ENCODE data around the gene MGMT. TPM values are rescaled to one million over a fixed set of nuclear protein-coding genes. Genes with fewer than 3 reads are reported as not detected.

The MGMT gene
- total and polyA plus RNA-seq, 4 donors = 9.9 to 39.6 (median 23.2) TPM

- no peak overlapping the region for H3K9ac ChIP-seq (ENCODE audit: insufficient read depth in 1 of 2, low read length in 2 of 2)
These were observed 42.1 kb downstream of the MGMT start for GRCh38 chr10:129509155-129509554.

GRCh38 chr10:129509835-129510234 is 42.8 kb downstream of the MGMT start:
- H3K9ac ChIP-seq (ENCODE audit: insufficient read depth in 1 of 2, low read length in 2 of 2) = no peak overlapping the region
- H3K27ac ChIP-seq (ENCODE audit: low read depth in 1 of 2, low read length in 1 of 2) = no peak overlapping the region
- ATAC-seq (ENCODE audit: insufficient read depth, low FRiP score) (no peak), DNase-seq (no peak)
- 78 to 80% methylated on average over 8 of the region's 8 CpGs for WGBS, 2 donors
- TF ChIP-seq CTCF (IDR thresholded peaks at IDR 0.05; ENCODE audit: control extremely low read depth, extremely low read depth) = no peak
- H3K9me3 ChIP-seq (ENCODE audit: control insufficient read depth in 4 of 4, insufficient read depth in 3 of 4, low read length in 3 of 4) = peaks cover 0 to 5% (median 0%) of the 10 kb centered on the region in 4 donors
- H3K36me3 ChIP-seq (ENCODE audit: control insufficient read depth in 4 of 4, insufficient read depth in 4 of 4, low read length in 4 of 4) = no peaks in the 10 kb centered on the region
- no peak overlapping the region for H3K4me3 ChIP-seq
- H3K4me1 ChIP-seq (ENCODE audit: control insufficient read depth in 5 of 5, insufficient read depth in 5 of 5, low read length in 5 of 5) = peaks cover 0 to 5% (median 0%) of the 10 kb centered on the region in 5 donors
- H3K27me3 ChIP-seq (ENCODE audit: control insufficient read depth in 3 of 3, insufficient read depth in 3 of 3, low read length in 2 of 3) = no peaks in the 10 kb centered on the region

More at GRCh38 chr10:129509155-129509554, 42.1 kb downstream of the MGMT start:
- WGBS, 2 donors = 89 to 97% methylated on average over 12 of the region's 12 CpGs
- Histone ChIP-seq H3K36me3 (ENCODE audit: control insufficient read depth in 4 of 4, insufficient read depth in 4 of 4, low read length in 4 of 4) (no peaks in the 10 kb centered on the region), H3K4me3 (no peak overlapping the region), H3K27ac (ENCODE audit: low read depth in 1 of 2, low read length in 1 of 2) (no peak overlapping the region), H3K4me1 (ENCODE audit: control insufficient read depth in 5 of 5, insufficient read depth in 5 of 5, low read length in 5 of 5) (peaks cover 0 to 5% (median 0%) of the 10 kb centered on the region in 5 donors), H3K9me3 (ENCODE audit: control insufficient read depth in 4 of 4, insufficient read depth in 3 of 4, low read length in 3 of 4) (peaks cover 0 to 5% (median 0%) of the 10 kb centered on the region in 4 donors), H3K27me3 (ENCODE audit: control insufficient read depth in 3 of 3, insufficient read depth in 3 of 3, low read length in 2 of 3) (no peaks in the 10 kb centered on the region)
- no peak for TF ChIP-seq CTCF (IDR thresholded peaks at IDR 0.05; ENCODE audit: control extremely low read depth, extremely low read depth)
- no peak for DNase-seq
- ATAC-seq (ENCODE audit: insufficient read depth, low FRiP score) = no peak

GRCh38 chr10:129511086-129511485 is 44.0 kb downstream of the MGMT start:
- Histone ChIP-seq H3K4me1 (ENCODE audit: control insufficient read depth in 5 of 5, insufficient read depth in 5 of 5, low read length in 5 of 5) (peaks cover 0 to 5% (median 0%) of the 10 kb centered on the region in 5 donors), H3K36me3 (ENCODE audit: control insufficient read depth in 4 of 4, insufficient read depth in 4 of 4, low read length in 4 of 4) (no peaks in the 10 kb centered on the region), H3K27ac (ENCODE audit: low read depth in 1 of 2, low read length in 1 of 2) (no peak overlapping the region), H3K27me3 (ENCODE audit: control insufficient read depth in 3 of 3, insufficient read depth in 3 of 3, low read length in 2 of 3) (no peaks in the 10 kb centered on the region), H3K9ac (ENCODE audit: insufficient read depth in 1 of 2, low read length in 2 of 2) (no peak overlapping the region), H3K9me3 (ENCODE audit: control insufficient read depth in 4 of 4, insufficient read depth in 3 of 4, low read length in 3 of 4) (peaks cover 0 to 5% (median 0%) of the 10 kb centered on the region in 4 donors), H3K4me3 (no peak overlapping the region)
- WGBS, 2 donors = 87 to 93% methylated on average over 13 of the region's 13 CpGs
- ATAC-seq (ENCODE audit: insufficient read depth, low FRiP score) (no peak), DNase-seq (peak in 1 of 3 donors; percentile 1)
- TF ChIP-seq CTCF (IDR thresholded peaks at IDR 0.05; ENCODE audit: control extremely low read depth, extremely low read depth) = no peak

- Histone ChIP-seq H3K9ac (ENCODE audit: insufficient read depth in 1 of 2, low read length in 2 of 2) (no peak overlapping the region), H3K27ac (ENCODE audit: low read depth in 1 of 2, low read length in 1 of 2) (no peak overlapping the region), H3K27me3 (ENCODE audit: control insufficient read depth in 3 of 3, insufficient read depth in 3 of 3, low read length in 2 of 3) (no peaks in the 10 kb centered on the region), H3K36me3 (ENCODE audit: control insufficient read depth in 4 of 4, insufficient read depth in 4 of 4, low read length in 4 of 4) (no peaks in the 10 kb centered on the region), H3K9me3 (ENCODE audit: control insufficient read depth in 4 of 4, insufficient read depth in 3 of 4, low read length in 3 of 4) (peaks cover 0 to 5% (median 0%) of the 10 kb centered on the region in 4 donors), H3K4me3 (no peak overlapping the region), H3K4me1 (ENCODE audit: control insufficient read depth in 5 of 5, insufficient read depth in 5 of 5, low read length in 5 of 5) (peaks cover 0 to 5% (median 0%) of the 10 kb centered on the region in 5 donors)
- ATAC-seq (ENCODE audit: insufficient read depth, low FRiP score) (no peak), DNase-seq (peak in 1 of 3 donors; percentile 11)
- WGBS, 2 donors = 89 to 96% methylated on average over 12 of the region's 12 CpGs
- TF ChIP-seq CTCF (IDR thresholded peaks at IDR 0.05; ENCODE audit: control extremely low read depth, extremely low read depth) = no peak
These were observed 44.7 kb downstream of the MGMT start for GRCh38 chr10:129511758-129512157.
